ENCODE measurements around the gene ELMO1. TPM values are rescaled to one million over a fixed set of nuclear protein-coding genes. Genes with fewer than 3 reads are reported as not detected.
"Not testable (repeated sequence)": the region's sequence is repeated elsewhere in the genome, so short reads cannot be mapped to it uniquely, and the experiment has no call there.

ELMO1 gene
- total RNA-seq, 2 experiments from 2014 or later = 129 to 137 TPM

DNA sequence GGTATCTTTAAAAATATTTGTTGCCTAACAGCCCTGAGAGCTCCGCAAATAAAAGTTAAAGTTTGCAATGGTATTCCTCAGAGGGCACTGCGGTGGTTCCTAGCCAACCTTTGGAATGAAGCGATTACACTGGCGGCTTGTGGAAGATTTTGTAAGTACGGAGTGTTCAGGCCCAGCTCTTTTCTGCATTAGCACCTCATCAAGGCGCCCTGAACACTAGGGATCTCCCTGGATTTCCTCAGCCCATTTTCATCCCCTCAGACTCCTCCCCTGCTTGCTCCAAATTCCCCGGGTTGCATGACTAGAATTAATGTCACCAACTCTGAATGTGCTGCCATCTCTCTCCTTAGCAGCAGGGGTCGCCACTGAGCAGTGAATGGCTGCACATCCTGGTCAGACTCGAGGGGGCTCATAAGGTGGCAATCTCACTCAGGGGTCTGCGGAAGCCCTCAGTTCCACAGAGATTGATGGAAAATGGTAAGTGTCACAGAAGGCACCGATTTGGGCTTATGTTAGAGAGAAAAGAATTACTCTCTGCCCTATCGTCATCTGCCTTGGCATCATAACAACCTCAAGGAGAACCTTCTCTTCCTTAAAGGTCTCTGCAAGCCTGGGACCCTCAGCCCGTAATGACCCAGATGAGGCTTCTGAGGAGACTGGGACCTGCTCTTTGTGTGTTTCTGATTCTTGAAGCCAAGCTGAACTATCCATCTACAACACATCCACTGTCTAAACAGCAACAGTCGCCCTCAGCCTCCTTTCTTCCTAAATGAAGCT is 461.5 kb downstream of the ELMO1 start:
- CTCF ChIA-PET = interaction anchor here (0.6 to 9.2 kb wide), 15 partner anchors 9 to 211 kb away, joined by 3 to 71 read pairs (median 4); no protein-coding TSS in a partner anchor
- Mint-ChIP-seq H3K27me3 (ENCODE audit: low read depth) (no peaks in the 10 kb centered on the region), H3K9me3 (no peaks in the 10 kb centered on the region), H3K27ac (no peak overlapping the region), H3K4me1 (ENCODE audit: low read depth) (peaks cover 27% of the 10 kb centered on the region), H3K4me3 (no peak overlapping the region), H3K36me3 (ENCODE audit: low read depth) (peaks cover 15% of the 10 kb centered on the region)
- intact Hi-C loops (cut with micrococcal nuclease) = loop anchor here (1.0 to 10.0 kb wide), 5 partner anchors 195 to 845 kb away; no protein-coding TSS in a partner anchor
- peak; percentile 80 for DNase-seq

DNA sequence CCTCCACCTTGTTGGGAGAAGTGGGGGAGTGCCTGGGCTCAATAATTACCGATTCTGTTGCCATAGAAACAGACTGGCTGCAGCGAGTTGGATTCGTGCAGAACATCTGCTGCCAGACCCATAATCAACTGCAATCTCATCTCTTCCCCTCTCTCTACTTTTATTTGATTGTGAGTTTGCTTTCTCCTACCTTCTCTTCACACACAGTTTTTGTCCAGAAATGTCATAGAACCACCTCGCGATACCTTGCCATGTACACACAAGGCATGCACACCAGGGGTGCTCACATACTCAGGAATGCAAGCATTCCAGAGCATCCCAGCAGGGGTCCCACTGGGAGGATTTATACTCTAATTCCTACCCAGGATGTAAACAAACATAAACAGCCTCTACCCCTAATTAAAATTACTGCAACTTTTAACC is 462.1 kb downstream of the ELMO1 start:
- H3K9me3 Mint-ChIP-seq = no peaks in the 10 kb centered on the region
- H3K36me3 Mint-ChIP-seq (ENCODE audit: low read depth) = peaks cover 14% of the 10 kb centered on the region
- DNase-seq = no peak
- intact Hi-C loops (cut with micrococcal nuclease) = loop anchor here (2.0 to 10.0 kb wide), 3 partner anchors 502 to 846 kb away; no protein-coding TSS in a partner anchor
- H3K27me3 Mint-ChIP-seq (ENCODE audit: low read depth) = no peaks in the 10 kb centered on the region
- H3K4me1 Mint-ChIP-seq (ENCODE audit: low read depth) = peaks cover 27% of the 10 kb centered on the region
- H3K4me3 Mint-ChIP-seq = no peak overlapping the region
- no peak overlapping the region for H3K27ac Mint-ChIP-seq
- CTCF ChIA-PET = interaction anchor here (0.8 to 9.2 kb wide), 11 partner anchors 9 to 221 kb away, joined by 3 to 71 read pairs (median 4); no protein-coding TSS in a partner anchor

DNA sequence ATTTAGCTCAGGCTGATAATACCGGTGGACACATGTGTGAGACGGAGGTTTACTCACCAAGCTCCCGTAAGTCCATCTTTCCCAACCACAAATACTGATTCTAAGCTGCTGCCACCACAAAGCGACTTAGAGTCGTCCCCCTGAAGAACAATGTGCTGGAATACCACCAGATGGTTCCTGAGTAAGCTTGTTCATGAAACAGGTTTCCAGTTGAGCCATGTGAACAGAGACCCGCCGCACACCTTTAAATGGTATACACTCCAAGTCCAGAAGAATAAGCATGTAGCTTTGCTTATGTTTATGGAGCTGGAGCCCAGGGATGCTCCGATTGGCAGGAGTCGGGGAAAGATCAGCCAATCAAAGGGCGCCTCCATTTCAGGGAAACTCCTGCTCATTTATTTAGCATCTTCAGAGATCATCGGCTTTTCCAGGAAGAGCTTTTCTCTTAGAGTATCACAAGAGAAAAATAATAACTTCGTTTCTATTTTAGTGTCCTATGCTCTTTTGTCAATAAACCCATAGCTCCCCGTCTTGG is 462.7 kb downstream of the ELMO1 start:
- Mint-ChIP-seq H3K27me3 (ENCODE audit: low read depth) (no peaks in the 10 kb centered on the region), H3K27ac (no peak overlapping the region), H3K9me3 (no peaks in the 10 kb centered on the region), H3K36me3 (ENCODE audit: low read depth) (peaks cover 19% of the 10 kb centered on the region), H3K4me3 (no peak overlapping the region), H3K4me1 (ENCODE audit: low read depth) (peaks cover 27% of the 10 kb centered on the region)
- CTCF ChIA-PET = interaction anchor here (0.5 to 9.2 kb wide), 13 partner anchors 10 to 1055 kb away, joined by 3 to 71 read pairs (median 3); no protein-coding TSS in a partner anchor
- no peak for DNase-seq
- intact Hi-C loops (cut with micrococcal nuclease) = loop anchor here (2.0 to 10.0 kb wide), 3 partner anchors 501 to 846 kb away; no protein-coding TSS in a partner anchor

DNA sequence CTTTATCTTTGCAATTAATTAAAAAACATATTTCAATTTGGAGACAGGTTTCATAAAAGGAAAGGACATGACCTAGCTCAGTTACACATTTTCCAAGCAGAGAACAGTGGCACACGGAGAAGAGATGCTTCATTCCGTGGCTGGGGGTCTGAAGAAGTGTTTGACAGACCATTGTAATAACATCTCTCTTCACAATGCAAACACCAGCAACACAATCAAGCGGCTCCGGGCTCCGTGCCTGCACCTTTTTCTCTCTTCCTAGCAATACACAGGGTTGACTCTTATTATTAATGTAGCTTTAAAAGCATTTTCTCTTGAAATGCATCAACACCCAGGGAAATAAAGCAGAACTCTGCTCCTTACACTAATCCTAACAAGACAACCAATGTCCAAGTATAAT is 463.3 kb downstream of the ELMO1 start:
- intact Hi-C loops (cut with micrococcal nuclease) = loop anchor here (5.0 to 10.0 kb wide), 2 partner anchors 501 to 847 kb away; no protein-coding TSS in a partner anchor
- H3K4me1 Mint-ChIP-seq (ENCODE audit: low read depth) = peaks cover 27% of the 10 kb centered on the region
- H3K27me3 Mint-ChIP-seq (ENCODE audit: low read depth) = no peaks in the 10 kb centered on the region

DNA sequence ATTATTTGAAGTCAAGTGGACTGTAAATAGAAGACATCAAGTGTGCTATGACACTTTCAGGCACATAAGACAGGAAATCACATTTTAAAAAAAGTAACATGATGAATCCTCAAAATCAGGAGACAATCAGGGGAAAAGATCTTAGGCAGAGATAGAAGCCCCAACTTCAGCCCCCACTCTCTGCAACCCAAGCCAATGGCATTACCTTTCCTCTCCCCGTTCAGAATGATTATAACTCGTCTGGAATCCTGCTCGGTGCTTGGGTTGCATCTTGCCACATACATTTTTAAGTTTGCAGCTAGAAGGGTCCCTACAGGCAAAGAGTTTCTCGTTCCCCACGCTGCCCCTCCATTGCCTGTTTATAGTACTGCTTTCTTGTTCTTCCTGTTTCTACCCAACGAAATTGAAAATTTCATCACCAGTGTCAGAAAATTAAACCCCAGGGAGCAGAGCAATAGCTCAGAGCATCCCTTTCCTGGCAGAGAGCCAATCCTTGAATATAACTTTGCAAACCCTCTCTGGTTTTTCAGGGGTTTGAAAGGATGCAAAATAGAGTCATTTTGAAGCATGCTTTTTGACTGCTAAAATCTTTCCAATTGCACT is 463.9 kb downstream of the ELMO1 start:
- Mint-ChIP-seq H3K27ac (no peak overlapping the region), H3K4me1 (ENCODE audit: low read depth) (peaks cover 29% of the 10 kb centered on the region), H3K27me3 (ENCODE audit: low read depth) (no peaks in the 10 kb centered on the region), H3K4me3 (no peak overlapping the region), H3K36me3 (ENCODE audit: low read depth) (peaks cover 21% of the 10 kb centered on the region), H3K9me3 (no peaks in the 10 kb centered on the region)
- intact Hi-C loops (cut with micrococcal nuclease) = loop anchor here (5.0 to 10.0 kb wide), 2 partner anchors 500 to 847 kb away; no protein-coding TSS in a partner anchor
- no peak for DNase-seq
- CTCF ChIA-PET = interaction anchor here (1.1 to 9.2 kb wide), 6 partner anchors 11 to 307 kb away, joined by 3 to 71 read pairs (median 8); no protein-coding TSS in a partner anchor

More for the DNA sequence above, 463.3 kb downstream of the ELMO1 start:
- Mint-ChIP-seq H3K4me3 (no peak overlapping the region), H3K27ac (no peak overlapping the region), H3K9me3 (no peaks in the 10 kb centered on the region), H3K36me3 (ENCODE audit: low read depth) (peaks cover 21% of the 10 kb centered on the region)
- CTCF ChIA-PET = interaction anchor here (0.7 to 9.2 kb wide), 12 partner anchors 11 to 1056 kb away, joined by 3 to 71 read pairs (median 3); no protein-coding TSS in a partner anchor
- no peak for DNase-seq

DNA sequence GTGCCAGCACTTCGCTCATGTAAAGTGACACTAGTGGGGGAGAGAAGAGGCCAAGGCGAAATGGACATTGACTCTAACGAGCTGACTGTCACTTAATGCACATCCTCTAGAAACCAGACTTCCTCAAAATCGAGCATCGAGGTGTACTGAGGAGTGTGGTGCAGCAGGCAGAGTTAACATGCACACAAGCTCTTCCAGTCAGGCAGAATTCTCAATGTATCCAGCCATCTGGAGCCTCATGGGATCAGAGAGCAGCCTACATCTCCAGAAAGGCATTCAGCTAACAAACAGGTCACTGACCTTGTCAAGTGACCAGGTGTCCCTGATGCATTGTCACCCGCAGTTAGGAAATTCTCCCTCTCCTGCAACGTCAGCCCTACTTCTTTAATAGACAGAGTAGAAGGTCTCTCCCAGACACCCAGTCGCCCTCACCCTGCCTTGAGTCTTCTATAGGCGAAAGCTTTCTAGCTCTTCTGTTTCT is 464.6 kb downstream of the ELMO1 start:
- Mint-ChIP-seq H3K36me3 (ENCODE audit: low read depth) (peaks cover 25% of the 10 kb centered on the region), H3K27me3 (ENCODE audit: low read depth) (no peaks in the 10 kb centered on the region), H3K9me3 (no peaks in the 10 kb centered on the region), H3K4me1 (ENCODE audit: low read depth) (peaks cover 29% of the 10 kb centered on the region), H3K27ac (no peak overlapping the region), H3K4me3 (no peak overlapping the region)
- DNase-seq = no peak
- intact Hi-C loops (cut with micrococcal nuclease) = loop anchor here (10.0 kb wide), 1 partner anchor 499 kb away; no protein-coding TSS in a partner anchor
- CTCF ChIA-PET = interaction anchor here (0.6 to 9.2 kb wide), 5 partner anchors 24 to 499 kb away, joined by 3 to 71 read pairs (median 4); no protein-coding TSS in a partner anchor

DNA sequence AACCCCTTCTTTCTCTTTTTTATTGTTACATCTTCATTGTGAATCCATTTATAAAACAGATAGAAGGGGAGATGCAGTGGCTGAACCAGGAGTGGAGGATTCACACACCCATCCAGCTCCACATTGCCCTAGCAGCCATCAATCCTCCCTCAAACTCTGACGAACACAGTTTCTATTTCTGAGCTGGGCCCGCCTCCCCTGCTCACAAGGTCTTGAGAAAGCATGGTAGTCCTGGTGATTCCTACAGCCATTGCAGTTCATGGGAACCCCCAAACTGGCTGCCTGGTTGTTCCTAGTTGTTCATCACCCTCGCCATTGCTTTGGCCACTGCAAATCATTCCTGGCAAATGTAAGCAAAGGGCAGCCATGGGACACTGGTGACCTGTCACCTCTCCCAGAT is 465.9 kb downstream of the ELMO1 start:
- DNase-seq = no peak
- no peaks in the 10 kb centered on the region for H3K9me3 Mint-ChIP-seq
- CTCF ChIA-PET = interaction anchor here (0.8 to 9.2 kb wide), 2 partner anchors 114 to 200 kb away, joined by 3 to 71 read pairs; no protein-coding TSS in a partner anchor
- H3K4me1 Mint-ChIP-seq (ENCODE audit: low read depth) = peaks cover 29% of the 10 kb centered on the region
- H3K27me3 Mint-ChIP-seq (ENCODE audit: low read depth) = no peaks in the 10 kb centered on the region
- no peak overlapping the region for H3K4me3 Mint-ChIP-seq
- intact Hi-C loops (cut with micrococcal nuclease) = loop anchor here (10.0 kb wide), 1 partner anchor 498 kb away; no protein-coding TSS in a partner anchor
- peaks cover 30% of the 10 kb centered on the region for H3K36me3 Mint-ChIP-seq (ENCODE audit: low read depth)
- H3K27ac Mint-ChIP-seq = no peak overlapping the region

DNA sequence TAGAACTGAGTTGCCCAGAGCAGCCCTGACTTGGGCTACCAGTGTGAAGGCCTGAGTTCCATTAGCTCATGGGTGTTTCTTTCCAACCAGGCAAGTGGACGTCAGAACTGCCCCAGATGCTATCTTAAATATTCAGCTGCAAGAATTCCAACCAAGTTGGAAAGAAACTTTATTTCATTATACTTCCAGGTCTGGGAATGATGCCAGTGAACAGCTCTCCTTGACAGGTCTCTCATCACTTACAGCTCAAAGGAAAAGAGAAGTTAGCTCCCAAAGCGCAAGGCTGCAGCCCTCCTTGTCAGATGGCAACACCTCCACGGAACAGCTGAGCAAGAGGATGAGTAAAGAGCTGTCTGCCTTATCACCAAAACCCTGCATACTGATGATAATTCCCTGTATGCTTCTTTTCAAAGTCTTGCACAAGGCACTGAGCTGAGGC is 468.8 kb downstream of the ELMO1 start:
- Mint-ChIP-seq H3K27ac (no peak overlapping the region), H3K27me3 (ENCODE audit: low read depth) (no peaks in the 10 kb centered on the region), H3K4me1 (ENCODE audit: low read depth) (peaks cover 11% of the 10 kb centered on the region), H3K4me3 (no peak overlapping the region), H3K9me3 (no peaks in the 10 kb centered on the region), H3K36me3 (ENCODE audit: low read depth) (peaks cover 42% of the 10 kb centered on the region)
- no peak for DNase-seq
- CTCF ChIA-PET = interaction anchor here (1.0 to 2.1 kb wide), 5 partner anchors 9 to 312 kb away, joined by 3 to 9 read pairs (median 4); no protein-coding TSS in a partner anchor
- intact Hi-C loops (cut with micrococcal nuclease) = loop anchor here (10.0 kb wide), 1 partner anchor 495 kb away; no protein-coding TSS in a partner anchor

DNA sequence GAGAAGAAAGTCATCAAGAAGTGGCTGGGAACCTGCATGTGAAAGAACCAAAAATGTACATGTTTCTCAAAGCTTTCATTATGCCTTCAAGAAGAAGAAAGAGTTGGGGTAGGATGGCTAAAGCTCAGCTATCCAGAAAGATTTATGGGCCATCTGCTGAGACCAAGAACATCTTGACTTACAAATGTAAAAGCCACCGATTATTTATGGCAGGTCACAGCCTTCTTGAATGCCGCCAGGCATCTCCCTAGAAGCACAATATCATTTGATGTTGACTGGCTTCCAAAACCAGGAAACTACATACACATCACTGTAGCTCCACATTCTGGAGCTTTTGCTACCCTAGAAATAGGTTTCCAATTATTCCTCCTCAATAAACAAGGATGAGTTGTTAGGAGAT is 470.2 kb downstream of the ELMO1 start:
- intact Hi-C loops (cut with micrococcal nuclease) = no loop called here
- Mint-ChIP-seq H3K27me3 (ENCODE audit: low read depth) (no peaks in the 10 kb centered on the region), H3K36me3 (ENCODE audit: low read depth) (peaks cover 48% of the 10 kb centered on the region), H3K4me1 (ENCODE audit: low read depth) (peaks cover 5% of the 10 kb centered on the region), H3K4me3 (no peak overlapping the region), H3K27ac (no peak overlapping the region), H3K9me3 (no peaks in the 10 kb centered on the region)
- no peak for DNase-seq
- CTCF ChIA-PET = no interaction called here

DNA sequence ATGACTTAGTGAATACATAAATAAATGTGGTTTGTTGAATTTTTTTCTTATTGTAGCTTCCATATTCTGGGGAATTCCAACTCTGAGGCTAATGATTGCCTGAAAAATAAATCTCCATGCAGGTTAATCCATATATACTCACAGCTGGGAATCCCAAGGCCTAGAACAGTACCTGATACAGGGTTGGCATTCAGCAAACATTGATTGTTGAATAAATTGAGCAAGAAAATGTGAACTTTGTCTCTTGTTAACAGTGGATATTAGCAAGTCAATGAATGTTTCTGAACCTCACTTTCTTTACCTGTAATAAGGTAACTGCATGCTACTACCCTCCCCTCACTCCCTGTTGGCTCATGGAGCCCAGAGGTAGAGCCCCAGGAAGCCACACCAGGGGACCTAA is 470.8 kb downstream of the ELMO1 start:
- Mint-ChIP-seq H3K36me3 (ENCODE audit: low read depth) (peaks cover 45% of the 10 kb centered on the region), H3K9me3 (no peaks in the 10 kb centered on the region), H3K4me1 (ENCODE audit: low read depth) (peaks cover 3% of the 10 kb centered on the region), H3K27ac (no peak overlapping the region), H3K27me3 (ENCODE audit: low read depth) (no peaks in the 10 kb centered on the region), H3K4me3 (no peak overlapping the region)
- intact Hi-C loops (cut with micrococcal nuclease) = no loop called here
- CTCF ChIA-PET = no interaction called here
- DNase-seq = no peak

DNA sequence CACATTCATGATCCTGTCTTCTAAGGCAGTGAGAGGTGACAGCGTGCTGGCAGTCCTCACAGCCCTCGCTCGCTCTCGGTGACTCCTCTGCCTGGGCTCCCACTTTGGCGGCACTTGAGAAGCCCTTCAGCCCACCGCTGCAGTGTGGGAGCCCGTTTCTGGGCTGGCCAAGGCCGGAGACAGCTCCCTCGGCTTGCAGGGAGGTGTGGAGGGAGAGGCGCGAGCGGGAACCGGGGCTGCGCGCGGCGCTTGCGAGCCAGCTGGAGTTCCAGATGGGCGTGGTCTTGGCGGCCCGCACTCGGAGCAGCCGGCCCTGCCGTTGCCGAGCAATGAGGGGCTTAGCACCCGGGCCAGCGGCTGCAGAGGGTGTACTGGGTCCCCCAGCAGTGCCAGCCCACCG is 475.1 kb downstream of the ELMO1 start:
- Mint-ChIP-seq H3K4me1 (ENCODE audit: low read depth) (peaks cover 19% of the 10 kb centered on the region), H3K36me3 (ENCODE audit: low read depth) (peaks cover 48% of the 10 kb centered on the region)
- DNase-seq; H3K27me3 Mint-ChIP-seq (ENCODE audit: low read depth); H3K27ac Mint-ChIP-seq; H3K4me3 Mint-ChIP-seq; intact Hi-C loops (cut with micrococcal nuclease); H3K9me3 Mint-ChIP-seq: not testable (repeated sequence)
- CTCF ChIA-PET = interaction anchor here (1.1 to 1.6 kb wide), 2 partner anchors 14 to 227 kb away, joined by 3 to 4 read pairs; no protein-coding TSS in a partner anchor
